Measurements from ENCODE around the gene TMEM120B.
"Not testable (repeated sequence)": the region's sequence is repeated elsewhere in the genome, so short reads cannot be mapped to it uniquely, and the experiment has no call there.

Gene TMEM120B

DNA sequence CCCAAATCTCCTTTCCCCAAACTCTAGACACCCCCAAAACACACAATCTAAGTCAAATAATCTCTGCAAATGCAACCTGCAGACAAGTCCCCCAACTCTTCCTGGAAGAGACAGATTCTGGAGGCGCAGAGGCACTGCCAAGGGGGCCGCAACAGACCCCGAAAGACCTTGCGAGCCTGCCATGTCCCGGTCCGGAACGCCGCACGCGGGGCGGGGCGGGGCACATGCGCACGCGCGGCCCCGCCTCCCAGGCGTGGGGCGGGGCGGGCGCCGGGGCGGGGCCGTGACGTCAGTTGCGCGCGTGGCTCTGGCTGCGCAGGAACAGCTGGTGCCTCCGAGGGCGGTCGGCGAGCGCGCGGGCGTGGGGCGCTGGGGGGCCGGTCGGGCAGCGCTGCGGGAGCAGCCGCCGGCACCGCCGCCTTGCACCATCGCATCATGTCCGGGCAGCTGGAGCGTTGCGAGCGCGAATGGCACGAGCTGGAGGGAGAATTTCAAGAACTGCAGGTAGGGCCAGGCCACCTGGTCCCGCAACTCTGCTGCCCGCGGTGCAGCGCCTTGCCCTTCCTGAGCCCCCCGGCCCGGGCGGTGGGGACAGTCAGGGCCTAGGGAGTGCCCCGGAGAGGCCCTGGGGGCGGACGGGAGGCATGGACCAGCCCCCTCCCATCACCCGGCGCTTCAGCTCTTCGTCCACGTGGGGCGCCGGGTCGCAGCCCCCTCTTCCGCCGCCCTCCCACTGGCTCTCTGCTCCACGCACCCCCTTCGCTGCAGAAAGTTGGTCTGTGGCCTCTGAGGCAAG, at the start of gene TMEM120B:
TSS of gene TMEM120B (plus strand) at position 292 of the 796 bp plus-strand sequence. CDS start at position 436, 144 bp downstream.
- peak; percentile 74 for DNase-seq (ENCODE audit: low read depth)

DNA sequence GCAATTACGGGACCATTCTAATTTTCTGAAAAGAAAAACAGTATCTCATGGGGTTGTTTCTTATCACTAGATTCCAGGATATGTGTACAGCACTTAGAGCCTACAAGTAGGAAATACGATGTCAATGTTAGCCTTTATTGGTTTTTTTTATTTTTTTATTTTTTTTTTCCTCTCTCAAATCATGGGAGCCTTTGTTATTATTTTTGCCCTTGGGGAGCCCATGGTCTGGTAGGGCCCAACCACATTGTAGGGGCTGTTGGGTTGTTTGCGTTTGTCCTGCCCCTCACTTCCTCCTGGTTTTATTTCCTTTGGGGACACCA, 49.0 kb upstream of the TMEM120B start:
- DNase-seq (ENCODE audit: low read depth), result no peak

DNA sequence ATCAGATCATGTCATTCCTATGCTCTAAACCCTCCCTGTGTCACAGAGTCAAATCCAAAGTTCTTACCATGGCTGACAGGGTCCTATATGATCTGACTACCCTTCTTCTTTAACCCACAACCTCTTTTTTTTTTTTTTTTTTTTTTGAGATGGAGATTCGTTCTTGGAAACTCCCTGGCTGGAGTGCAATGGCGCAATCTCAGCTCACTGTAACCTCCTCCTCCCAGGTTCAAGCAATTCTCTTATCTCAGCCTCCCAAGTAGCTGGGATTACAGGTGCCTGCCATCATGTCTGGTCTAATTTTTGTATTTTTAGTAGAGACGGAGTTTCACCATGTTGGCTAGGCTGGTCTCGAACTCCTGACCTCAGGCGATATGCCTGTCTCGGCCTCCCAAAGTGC, 45.7 kb upstream of the TMEM120B start:
- not testable (repeated sequence) for DNase-seq (ENCODE audit: low read depth)

DNA sequence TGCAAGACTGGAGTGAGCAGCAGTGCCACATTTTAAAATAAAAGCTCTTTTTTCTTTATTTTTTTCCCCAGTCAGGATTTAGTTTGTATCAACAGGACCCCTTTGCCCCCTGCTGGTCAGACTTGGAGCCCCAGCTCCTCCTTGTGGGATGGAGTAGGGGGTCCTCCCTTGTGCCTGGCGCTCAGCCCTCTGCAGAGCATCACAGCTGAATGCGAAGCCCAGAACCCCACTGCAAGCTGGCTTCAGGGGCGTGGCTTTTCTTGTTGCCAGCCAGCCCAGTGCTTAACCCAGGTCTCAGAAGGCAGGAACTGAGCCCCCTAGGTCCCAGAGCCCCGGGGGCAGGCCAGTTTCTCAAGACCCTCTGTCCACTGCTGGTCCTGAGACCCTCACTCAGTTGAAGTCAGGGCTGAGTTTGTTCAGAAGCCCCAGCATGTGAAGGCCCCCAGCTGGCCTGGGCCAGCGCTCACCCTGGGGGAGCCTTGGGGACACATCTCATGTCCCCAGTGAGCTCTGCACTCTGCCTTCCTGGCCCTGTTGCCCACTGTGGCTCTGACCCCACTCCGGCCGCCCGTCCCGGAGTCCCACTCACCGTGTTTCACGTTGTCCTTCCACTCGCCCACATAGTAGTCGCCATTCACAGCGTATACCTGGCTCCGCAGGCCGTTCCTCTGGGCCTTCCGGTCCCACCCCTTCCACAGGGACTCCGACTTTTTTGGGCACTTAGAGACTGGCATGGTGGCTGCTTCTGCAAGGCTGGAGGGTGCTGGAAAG, 43.6 kb upstream of the TMEM120B start:
- peak; percentile 33 for DNase-seq (ENCODE audit: low read depth)

DNA sequence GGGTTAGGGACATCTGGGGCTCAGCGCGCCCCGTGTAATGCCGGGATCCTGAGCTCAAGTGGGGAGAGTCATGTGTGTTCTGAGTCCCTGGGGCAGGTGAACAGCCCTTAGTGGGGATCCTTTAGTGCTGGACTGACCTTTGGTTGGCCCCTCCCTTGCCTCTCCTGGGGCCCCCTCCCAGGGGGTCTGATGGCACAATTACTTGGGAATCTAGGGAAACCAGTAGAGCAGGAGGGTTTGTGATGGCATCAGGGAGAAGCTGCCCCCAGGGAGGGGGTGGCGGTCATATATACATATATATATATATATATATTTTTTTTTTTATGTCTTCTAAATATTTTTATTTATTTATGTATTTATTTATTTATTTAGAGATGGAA, 43.0 kb upstream of the TMEM120B start, which contains the start of gene MORN3:
TSS of gene MORN3 (minus strand) at position 134 of the 380 bp plus-strand sequence. CDS start 171 bp downstream, outside the sequence.
- DNase-seq (ENCODE audit: low read depth), result no peak

DNA sequence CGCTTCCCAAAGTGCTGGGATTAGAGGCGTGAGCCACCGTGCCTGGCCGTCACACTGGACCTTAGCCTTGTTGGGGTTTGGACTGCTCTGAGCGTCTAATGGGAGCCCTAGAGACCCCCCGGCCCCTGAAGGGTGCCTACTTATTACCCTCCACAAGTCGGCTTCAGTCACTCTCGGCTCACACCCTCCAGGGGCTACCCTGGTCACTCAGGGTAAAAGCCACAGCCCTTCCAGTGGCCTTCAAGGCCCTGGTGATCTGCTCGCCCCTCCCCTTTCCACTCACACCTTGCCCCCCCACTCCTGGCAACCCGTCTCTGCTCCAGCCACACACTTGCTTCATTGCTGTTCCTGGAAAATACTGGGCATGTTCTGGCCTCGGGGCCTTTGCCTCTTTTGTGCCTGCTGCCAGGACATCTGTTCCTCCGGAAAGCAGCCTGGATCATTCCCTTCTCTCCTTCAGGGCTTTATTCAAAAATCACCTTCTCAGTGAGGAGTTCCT, 39.5 kb upstream of the TMEM120B start:
- DNase-seq (ENCODE audit: low read depth), result no peak

DNA sequence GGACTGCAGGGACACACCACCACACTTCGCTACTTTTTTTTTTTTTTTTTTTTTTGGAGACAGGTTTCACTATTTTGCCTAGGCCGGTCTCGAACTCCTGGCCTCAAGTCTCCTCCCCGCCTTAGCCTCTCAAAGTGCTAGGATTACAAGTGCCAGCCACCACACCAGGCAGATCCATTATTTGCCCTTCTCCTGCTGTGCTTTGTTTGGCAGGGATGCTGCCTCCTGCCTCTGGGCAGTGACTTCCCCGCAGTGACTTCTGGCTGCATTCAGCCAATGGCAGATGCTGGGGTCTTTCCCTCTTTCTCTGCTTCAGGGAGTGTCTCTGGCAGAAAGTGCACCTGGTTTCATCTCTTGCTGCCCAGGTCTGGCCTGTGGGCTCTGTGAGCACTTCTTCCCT, 36.4 kb upstream of the TMEM120B start:
- DNase-seq (ENCODE audit: low read depth), result no peak

DNA sequence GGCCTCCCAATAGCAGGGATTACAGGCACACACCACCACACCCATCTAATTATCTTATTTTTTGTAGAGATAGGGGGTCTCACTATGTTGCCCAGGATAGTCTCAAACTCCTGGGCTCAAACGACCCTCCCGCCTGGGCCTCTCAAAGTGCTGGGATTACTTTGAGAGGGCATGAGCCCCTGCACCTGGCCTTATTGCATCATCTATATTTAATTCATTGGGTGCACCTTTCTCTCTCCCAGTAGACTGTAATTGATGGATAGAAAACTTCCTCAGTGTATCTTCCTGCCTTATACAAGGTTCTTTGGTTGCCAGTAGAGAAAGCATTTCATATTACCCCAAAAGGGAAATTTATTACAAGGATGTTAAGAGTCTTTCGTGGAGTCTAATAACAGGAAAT, 34.2 kb upstream of the TMEM120B start:
- DNase-seq (ENCODE audit: low read depth), result no peak

DNA sequence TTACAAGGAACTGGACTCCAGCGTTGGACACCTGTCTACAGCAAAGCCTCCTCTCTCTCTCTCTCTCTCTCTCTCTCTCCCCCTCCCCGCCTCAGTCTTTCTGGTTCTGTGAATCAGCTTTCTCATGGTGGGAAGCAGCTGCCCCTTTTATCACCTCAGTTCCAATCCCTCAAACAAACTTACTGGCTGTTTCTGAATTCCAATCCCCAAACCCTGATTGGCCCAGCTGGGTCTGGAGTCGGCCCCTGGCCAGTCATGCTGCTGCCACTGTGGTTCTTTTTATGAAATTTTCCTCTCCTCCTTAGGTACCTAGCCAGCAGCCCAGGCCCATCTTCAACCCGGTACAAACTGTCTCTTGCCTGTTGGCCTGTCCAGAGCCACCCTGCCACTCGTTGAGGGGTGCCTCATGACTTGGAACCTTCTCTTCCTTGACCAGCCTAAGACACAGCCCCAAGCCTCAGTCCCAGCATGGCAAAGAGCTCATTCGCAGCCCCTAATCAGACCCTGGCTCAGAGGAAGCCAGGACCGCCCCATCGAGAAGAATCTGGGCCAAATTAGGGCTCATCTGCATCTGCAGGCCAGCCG, 33.7 kb upstream of the TMEM120B start:
- no peak for DNase-seq (ENCODE audit: low read depth)

DNA sequence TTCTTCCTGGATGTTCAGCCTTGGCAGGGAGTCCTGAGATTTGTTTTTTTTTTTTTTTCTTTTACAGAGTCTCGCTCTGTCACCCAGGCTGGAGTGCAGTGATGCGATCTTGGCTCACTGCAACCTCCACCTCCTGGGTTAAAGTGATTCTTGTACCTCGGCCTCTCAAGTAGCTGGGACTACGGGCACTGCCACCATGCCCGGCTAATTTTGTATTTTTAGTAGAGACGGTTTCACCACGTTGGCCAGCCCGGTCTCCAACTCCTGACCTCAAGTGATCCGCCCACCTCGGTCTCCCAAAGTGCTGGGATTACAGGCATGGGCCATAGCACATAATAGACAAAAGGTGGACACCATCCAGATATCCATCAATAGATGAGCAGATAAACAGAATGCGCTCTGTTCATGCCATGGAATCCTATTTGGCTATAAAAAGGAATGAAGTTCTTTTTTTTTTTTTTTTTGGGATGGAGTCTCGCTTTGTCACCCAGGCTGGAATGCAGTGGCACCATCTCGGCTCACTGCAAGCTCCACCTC, 32.8 kb upstream of the TMEM120B start:
- DNase-seq (ENCODE audit: low read depth), result not testable (repeated sequence)

DNA sequence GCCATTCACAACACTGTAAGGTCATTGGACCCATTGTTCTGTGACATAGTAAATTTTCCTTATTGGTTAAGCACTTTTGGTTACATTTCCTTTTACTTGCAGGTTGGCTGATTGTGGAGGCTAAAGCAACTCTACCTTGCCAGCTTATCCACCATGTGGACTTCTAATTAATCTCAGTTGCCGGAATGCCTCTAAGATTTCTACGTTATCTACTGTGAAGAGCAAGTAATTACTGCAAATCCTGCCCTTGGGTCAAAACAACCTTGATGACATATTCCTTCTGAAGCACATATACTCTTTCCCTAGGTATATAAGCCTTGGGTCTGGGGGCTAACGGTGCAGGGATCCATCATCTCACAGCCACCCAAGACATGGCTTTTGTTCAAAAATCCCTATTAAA, 23.6 kb upstream of the TMEM120B start:
- DNase-seq (ENCODE audit: low read depth), result no peak

DNA sequence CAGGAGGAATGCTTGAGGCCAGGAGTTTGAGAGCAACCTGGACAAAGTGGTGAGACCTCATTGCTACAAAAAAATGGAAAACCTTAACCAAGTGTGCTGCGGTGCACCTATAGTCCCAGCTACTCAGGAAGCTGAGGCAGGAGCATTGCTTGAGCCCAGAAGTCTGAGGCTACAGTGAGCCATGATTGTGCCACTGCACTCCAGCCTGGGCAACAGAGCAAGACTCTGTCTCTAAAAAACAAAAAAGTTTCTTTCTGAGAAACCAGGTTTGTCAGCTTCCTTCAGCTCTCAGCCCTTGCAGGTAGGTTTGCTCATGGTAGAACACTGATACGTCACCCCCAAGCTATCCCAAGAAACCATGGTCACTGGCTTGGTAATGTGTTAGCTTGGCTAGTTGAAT, 23.1 kb upstream of the TMEM120B start:
- no peak for DNase-seq (ENCODE audit: low read depth)

DNA sequence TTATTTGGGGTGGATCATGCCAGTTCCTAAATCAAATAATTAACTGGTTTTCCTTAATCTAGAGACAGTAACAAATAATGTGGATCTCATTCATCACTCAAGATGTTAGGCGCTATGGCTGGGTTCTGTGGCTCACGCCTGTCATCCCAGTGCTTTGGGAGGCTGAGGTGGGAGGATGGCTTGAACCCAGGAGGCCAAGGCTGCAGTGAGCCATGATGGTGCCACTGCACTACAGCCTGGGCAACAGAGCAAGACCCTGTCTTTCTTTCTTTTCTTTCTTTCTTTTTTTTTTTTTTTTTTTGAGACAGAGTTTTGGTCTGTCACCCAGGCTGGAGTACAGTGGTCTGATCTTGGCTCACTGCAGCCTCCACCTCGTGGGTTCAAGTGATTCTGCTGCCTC, 19.8 kb upstream of the TMEM120B start:
- not testable (repeated sequence) for DNase-seq (ENCODE audit: low read depth)

DNA sequence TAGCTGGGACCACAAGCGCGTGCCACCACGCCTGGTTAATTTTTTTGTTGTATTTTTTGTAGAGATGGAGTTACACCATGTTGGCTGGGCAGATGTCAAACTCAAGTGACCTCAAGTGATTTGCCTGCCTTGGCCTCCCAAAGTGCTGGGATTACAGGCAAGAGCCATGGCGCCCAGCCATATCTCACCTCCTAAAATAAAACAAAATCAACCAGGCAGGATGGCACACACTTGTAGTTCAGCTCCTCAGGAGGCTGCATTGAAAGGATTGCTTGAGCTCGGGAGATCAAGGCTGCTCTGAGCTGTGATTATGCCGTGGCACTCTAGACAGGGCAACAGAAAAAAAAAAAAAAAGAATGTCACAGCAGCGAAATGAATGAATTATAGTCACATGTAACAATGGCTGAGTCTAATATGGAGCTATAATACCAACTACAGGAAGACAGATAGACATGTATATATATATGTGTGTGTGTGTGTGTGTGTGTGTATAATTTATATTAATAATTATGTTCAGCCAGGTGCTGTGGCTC, 19.3 kb upstream of the TMEM120B start:
- DNase-seq (ENCODE audit: low read depth), result no peak

DNA sequence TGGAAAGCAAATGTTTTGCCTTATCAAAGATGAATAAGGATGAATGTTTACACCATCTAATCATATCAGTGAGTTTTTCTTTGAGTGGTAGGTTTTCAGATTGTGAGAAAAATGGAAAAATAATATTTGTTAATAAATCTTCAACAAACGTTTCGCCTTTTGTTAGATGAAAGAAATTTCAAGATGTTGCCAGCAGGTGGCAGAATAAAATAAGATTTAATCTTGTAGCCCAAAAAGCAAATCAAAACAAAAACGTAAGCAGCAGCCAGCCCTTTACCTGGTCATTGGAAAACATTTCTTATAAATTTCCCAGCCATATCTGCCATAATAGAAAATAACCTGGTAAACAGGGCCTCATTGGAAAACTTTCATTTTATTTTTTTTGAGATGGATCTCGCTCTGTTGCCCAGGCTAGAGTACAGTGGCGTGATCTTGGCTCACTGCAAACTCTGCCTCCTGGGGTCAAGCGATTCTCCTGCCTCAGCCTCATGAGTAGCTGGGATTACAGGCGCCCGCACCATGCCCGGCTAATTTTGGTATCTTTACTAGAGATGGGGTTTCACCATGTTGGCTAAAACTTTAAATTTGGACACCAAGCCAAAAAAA, 15.4 kb upstream of the TMEM120B start:
- no peak for DNase-seq (ENCODE audit: low read depth)

DNA sequence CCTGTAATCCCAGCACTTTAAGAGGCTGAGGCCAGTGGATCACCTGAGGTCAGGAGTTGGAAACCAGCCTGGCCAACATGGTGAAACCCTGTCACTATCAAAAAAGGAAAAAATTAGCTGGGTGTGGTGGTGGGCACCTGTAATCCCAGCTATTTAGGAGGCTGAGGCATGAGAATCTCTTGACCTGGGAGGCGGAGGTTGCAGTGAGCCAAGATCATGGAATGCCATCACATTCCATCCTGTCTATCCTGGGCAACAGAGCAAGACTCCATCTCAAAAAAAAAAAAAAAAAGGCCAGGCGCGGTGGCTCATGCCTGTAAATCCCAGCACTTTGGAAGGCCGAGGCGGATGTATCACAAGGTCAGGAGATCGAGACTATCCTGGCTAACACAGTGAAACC, 14.7 kb upstream of the TMEM120B start:
- not testable (repeated sequence) for DNase-seq (ENCODE audit: low read depth)

DNA sequence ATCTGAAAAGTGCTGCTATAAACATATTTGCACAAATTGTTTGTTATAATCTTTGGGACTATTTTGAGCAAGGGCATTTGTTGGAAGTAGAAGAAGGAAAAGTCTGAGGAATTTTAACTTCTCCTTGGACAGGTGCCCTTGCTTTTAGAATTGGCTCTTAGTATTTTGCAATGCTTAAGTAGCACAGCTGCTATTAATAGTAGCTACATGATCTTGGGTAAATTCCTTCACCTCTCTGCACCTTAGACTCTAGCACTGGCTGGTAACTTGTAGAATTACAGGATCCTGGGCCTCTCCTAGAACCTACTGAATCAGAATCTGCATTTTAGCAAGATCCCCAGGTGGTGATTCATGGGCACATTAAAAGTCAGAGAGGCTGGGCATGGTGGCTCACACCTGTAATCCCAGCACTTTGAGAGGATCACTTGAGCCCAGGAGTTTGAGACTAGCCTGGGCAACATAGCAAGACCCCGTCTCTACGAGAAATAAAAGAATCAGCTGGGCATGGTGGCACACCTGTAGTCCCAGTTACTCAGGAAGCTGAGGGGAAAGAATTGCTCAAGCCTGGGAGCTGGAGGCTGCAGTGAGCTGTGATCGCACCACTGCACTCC, 10.8 kb upstream of the TMEM120B start:
- DNase-seq (ENCODE audit: low read depth), result no peak

DNA sequence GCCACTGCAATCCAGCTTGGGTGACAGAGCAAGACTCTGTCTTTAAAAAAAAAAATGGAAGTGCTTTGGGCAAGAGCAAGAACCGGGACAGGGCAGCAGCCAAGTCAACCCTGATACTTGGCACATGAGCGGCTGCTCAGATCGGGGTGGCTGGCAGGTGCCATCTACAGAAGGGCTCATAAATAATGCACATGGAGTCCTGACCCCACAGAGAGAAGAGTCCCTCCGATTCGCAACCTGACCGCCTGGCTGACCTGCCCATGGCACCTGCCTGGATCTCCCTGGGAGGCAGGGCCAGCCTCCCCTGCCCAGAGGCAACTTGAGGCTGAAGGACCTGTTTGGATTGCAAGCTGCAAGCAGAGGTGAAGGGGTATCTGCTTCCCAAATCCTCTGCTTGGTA, 9.6 kb upstream of the TMEM120B start:
- DNase-seq (ENCODE audit: low read depth), result no peak

DNA sequence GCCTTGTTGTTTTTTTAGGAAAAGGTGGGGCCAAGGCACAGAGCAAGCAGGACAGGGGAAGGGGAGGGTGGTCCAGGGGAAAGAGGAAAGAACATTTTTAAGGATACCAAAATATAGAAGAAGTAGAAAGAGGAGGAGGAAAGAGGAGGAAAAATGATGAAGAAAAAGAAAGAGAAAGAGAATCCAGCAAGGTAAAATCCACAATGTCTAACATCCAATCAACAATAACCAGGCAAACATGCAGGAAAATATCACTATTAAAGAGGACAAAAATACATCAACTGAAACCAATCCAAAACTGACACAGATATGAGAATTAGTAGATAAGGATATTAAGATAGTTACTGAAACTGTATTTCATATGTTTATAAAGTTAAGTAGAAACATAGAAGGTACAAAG, 7.0 kb upstream of the TMEM120B start:
- DNase-seq (ENCODE audit: low read depth), result no peak

DNA sequence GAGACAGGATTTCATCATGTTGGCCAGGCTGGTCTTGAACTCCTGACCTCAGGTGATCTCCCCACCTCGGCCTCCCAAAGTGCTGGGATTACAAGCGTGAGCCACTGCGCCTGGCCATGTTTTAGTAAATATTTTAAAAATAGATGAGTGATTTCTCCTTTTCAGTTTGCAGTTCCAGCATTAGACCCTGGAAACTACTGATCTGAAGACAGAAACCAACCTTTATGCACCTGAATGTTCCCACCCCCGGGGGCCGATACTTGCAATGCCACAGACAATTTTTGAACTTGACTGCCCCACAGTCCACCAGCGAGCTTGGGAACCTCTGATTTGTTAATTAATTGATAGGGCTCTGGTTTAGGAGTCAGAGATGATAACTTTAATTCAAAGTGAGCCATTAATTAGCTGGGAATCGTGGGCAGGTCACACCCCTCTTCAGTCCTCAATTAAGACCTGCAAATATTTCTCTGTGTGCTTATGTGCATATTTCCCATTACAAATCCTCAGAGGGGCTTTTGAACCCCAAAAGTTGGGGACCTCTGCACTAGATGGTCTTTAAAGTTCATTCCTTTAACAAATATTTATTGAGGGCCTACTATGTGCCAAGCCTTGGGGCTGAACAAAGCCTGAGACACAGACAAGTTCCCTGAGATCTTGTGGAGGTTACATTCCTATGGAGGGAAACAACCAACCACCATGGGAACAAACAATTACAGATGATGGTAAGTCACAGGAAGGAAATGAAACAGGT, 4.1 kb upstream of the TMEM120B start:
- DNase-seq (ENCODE audit: low read depth), result no peak

DNA sequence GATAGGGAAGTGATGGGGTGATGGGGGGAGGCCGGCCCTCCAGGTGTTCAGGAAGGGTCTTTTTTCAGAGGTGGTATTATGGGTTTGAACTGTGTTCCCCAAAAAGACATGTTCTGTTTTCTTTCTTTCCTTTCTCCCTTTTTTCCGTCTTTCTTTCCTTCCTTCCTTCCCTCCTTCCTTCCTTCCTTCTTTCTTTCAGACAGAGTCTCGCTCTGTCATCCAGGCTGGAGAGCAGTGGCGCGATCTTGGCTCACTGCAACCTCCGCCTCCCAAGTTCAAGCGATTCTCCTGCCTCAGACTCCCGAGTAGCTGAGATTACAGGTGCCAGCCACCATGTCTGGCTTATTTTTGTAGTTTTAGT, 3.5 kb upstream of the TMEM120B start:
- DNase-seq (ENCODE audit: low read depth), result not testable (repeated sequence)

Data from activated T-helper 9 cell treated with anti-CD3 and anti-CD28 coated beads, Interleukin-2, amount 50 U/mL, for 16 hours (primary cell).